Transverse colon (tissue), 4 donors: ENCODE data around the gene ZNF575. TPM values are rescaled to one million over a fixed set of nuclear protein-coding genes. Genes with fewer than 3 reads are reported as not detected.

Source experiments
- DNase-seq: peaks from one replicate; pipeline ENCODE4 v3.0.0-alpha.2; 2019
- H3K27ac ChIP-seq, 4 donors: fragments of 200-600 bp; sonication (generic); 2 replicates each; pipeline ENCODE4 v1.5.1; 2016 to 2018; ENCODE audit warnings: inconsistent platforms in 4 of 4
- H3K27me3 ChIP-seq: fragments of 200-600 bp; sonication (generic); 2 replicates; pipeline ENCODE4 v1.5.1; 2017; ENCODE audit warnings: inconsistent platforms
- H3K36me3 ChIP-seq, 4 donors: fragments of 200-600 bp; sonication (generic); 2 replicates each; pipeline ENCODE4 v1.5.1; 2017 to 2019; ENCODE audit warnings: inconsistent platforms in 4 of 4
- H3K4me1 ChIP-seq, 4 donors: fragments of 200-600 bp; sonication (generic); 2 replicates each; pipeline ENCODE4 v1.5.1; 2017 to 2020; ENCODE audit warnings: inconsistent platforms in 4 of 4
- H3K4me3 ChIP-seq, 4 donors: fragments of 200-600 bp; sonication (generic); 1 replicate in 1 of 4; 2 replicates in 3 of 4; pipeline versions ENCODE4 v1.5.1 to v1.6.1; 2017 to 2019; ENCODE audit warnings: inconsistent platforms in 4 of 4
- H3K9me3 ChIP-seq, 2 donors: fragments of 200-600 bp; sonication (generic); 2 replicates each; pipeline ENCODE4 v1.5.1; 2017 to 2019; ENCODE audit warnings: inconsistent platforms in 2 of 2
- EP300 ChIP-seq: sonication (generic); formaldehyde crosslinking; IDR thresholded peaks from one replicate; pipeline ENCODE4 v1.6.1; 2017; ENCODE audit warnings: antibody characterized with exemption, low read depth
- POLR2A ChIP-seq: fragments of 450-650 bp; IDR thresholded peaks from one replicate; pipeline ENCODE4 v1.6.1; 2016; ENCODE audit warnings: antibody characterized with exemption, mild to moderate bottlenecking, moderate library complexity
- POLR2AphosphoS5 ChIP-seq, 3 donors: sonication (generic); formaldehyde crosslinking; IDR thresholded peaks; one replicate each; pipeline ENCODE4 v1.6.1; 2016; ENCODE audit warnings: antibody characterized with exemption in 3 of 3
- WGBS, 2 donors: methylation state at CpG; one replicate each; pipeline ENCODE4 v1.1.5; 2018; ENCODE audit warnings: low coverage in 1 of 2; 5-methylcytosine and 5-hydroxymethylcytosine counted together
- in situ Hi-C, 4 donors: fragments of 200-750 bp; cut with MboI; loops; one replicate each; pipeline versions ENCODE4 v1.15.0 to v1.15.1; 2017; ENCODE audit warnings: low sequenced_read_pairs in 3 of 4, low pct_ligation_motif_present in 1 of 4, low pct_unique_long_range_greater_than_20kb in 1 of 4
- intact Hi-C: fragments of 100-400 bp; cut with DNase I; formaldehyde crosslinking; loops from one replicate; pipeline ENCODE4 v1.15.1; 2023; ENCODE audit warnings: low total_unique reads
- total RNA-seq, 4 donors: library from RNA; depleted of rRNA; stranded (reverse); fragments of >200 nt; gene quantifications; one replicate each; pipeline ENCODE4 v1.1.0, GENCODE V29; 2016
- TF ChIP-seq, protein P1 (sequence below), 5 experiments: fragments of 200-600 bp in 3 of 5; fragments of 450-650 bp in 2 of 5; sonication (generic) in 3 of 5; IDR thresholded peaks; 1 replicate in 2 of 5; 2 replicates in 3 of 5; pipeline ENCODE4 v1.5.1; 2016 to 2017; ENCODE audit warnings: antibody characterized with exemption in 5 of 5, inconsistent platforms in 3 of 5, mild to moderate bottlenecking in 2 of 5, moderate library complexity in 1 of 5

Gene ZNF575
- total RNA-seq, 4 donors from 2014 or later: 0.20 to 1.9 (median 1.8) TPM; not detected in 1

- in situ Hi-C loops (no loop called here), intact Hi-C loops (no loop called here)
- Histone ChIP-seq H3K27me3 (no peaks in the 10 kb centered on the region), H3K36me3 (no peaks in the 10 kb centered on the region), H3K9me3 (no peaks in the 10 kb centered on the region), H3K4me3 (no peak overlapping the region), H3K4me1 (no peaks in the 10 kb centered on the region), H3K27ac (no peak overlapping the region)
- DNase-seq: no peak
- 92 to 94% methylated on average over 3 to 8 of the region's 8 CpGs for WGBS, 2 donors
- no peak for TF ChIP-seq POLR2AphosphoS5 (IDR thresholded peaks at IDR 0.05)
- TF ChIP-seq EP300: no peak
- TF ChIP-seq, protein P1, sequence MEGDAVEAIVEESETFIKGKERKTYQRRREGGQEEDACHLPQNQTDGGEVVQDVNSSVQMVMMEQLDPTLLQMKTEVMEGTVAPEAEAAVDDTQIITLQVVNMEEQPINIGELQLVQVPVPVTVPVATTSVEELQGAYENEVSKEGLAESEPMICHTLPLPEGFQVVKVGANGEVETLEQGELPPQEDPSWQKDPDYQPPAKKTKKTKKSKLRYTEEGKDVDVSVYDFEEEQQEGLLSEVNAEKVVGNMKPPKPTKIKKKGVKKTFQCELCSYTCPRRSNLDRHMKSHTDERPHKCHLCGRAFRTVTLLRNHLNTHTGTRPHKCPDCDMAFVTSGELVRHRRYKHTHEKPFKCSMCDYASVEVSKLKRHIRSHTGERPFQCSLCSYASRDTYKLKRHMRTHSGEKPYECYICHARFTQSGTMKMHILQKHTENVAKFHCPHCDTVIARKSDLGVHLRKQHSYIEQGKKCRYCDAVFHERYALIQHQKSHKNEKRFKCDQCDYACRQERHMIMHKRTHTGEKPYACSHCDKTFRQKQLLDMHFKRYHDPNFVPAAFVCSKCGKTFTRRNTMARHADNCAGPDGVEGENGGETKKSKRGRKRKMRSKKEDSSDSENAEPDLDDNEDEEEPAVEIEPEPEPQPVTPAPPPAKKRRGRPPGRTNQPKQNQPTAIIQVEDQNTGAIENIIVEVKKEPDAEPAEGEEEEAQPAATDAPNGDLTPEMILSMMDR (IDR thresholded peaks at IDR 0.05): no peak
Measured at GRCh38 chr19:43488179-43488578, 44.8 kb upstream of the ZNF575 start.

DNA sequence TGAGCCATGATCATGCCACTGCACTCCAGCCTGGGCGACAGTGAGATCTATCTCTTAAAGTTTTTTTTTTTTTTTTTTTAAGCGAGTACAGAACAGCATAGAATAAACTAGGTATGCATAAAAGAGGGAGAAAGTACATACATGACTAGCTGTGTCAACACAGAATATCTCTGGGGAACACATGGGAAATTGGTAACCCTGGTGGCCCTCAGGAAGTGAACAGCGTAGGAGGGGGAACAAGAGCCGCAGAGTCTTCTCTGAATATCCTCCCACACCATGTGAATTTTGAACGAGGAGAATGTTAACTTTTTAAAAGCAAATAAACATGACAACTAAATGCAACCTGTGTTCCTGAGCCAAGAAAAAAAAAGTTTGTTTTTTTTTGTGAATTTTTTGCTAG is 43.7 kb upstream of the ZNF575 start:
- no peak for DNase-seq
- intact Hi-C loops (no loop called here), in situ Hi-C loops (no loop called here)
- Histone ChIP-seq H3K36me3 (no peaks in the 10 kb centered on the region), H3K27me3 (no peaks in the 10 kb centered on the region), H3K4me1 (no peaks in the 10 kb centered on the region), H3K9me3 (no peaks in the 10 kb centered on the region), H3K27ac (no peak overlapping the region), H3K4me3 (no peak overlapping the region)
- no peak for TF ChIP-seq POLR2A
- TF ChIP-seq, protein P1 (IDR thresholded peaks at IDR 0.05): no peak
- TF ChIP-seq EP300: no peak
- TF ChIP-seq POLR2AphosphoS5 (IDR thresholded peaks at IDR 0.05): no peak
- 61 to 66% methylated on average over 2 to 5 of the region's 5 CpGs for WGBS, 2 donors

DNA sequence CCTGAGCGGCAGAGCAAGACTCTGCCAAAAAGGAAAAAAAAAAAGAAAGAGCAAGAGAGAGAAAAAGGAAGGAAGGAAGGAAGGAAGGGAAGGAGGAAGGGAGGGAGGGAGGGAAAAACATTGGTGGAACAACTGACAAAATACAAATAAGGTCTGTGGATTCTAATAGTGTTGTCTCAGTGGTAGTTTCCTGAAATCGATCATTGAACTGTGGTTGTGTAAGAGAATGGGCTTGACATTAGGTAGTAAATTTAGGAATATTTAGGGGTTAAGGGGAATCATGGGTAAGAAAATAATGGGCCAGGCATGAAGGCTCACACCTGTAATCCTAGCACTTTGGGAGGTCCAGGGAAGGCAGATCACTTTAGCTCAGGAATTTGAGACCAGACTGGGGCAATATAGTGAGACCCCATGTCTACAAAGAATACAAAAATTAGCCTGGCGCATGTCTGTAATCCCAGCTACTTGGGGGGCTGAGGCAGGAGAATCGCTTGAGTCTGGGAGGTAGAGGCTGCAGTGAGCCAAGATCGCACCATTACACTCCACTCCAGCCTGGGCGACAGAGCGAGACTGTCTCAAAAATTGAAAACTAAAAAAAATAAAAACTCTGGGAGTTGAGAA is 42.9 kb upstream of the ZNF575 start:
- intact Hi-C loops: no loop called here
- no peak for DNase-seq
- Histone ChIP-seq H3K4me1 (no peaks in the 10 kb centered on the region), H3K27me3 (no peaks in the 10 kb centered on the region), H3K4me3 (no peak overlapping the region), H3K36me3 (no peaks in the 10 kb centered on the region), H3K27ac (no peak overlapping the region), H3K9me3 (no peaks in the 10 kb centered on the region)
- WGBS, 2 donors: 91 to 96% methylated on average over 7 of the region's 7 CpGs
- no peak for TF ChIP-seq POLR2AphosphoS5 (IDR thresholded peaks at IDR 0.05)
- TF ChIP-seq EP300: no peak
- no peak for TF ChIP-seq POLR2A
- TF ChIP-seq, protein P1 (IDR thresholded peaks at IDR 0.05): no peak
- in situ Hi-C loops: no loop called here

GRCh38 chr19:43490759-43491158 is 42.2 kb upstream of the ZNF575 start:
- DNase-seq: no peak
- in situ Hi-C loops (no loop called here), intact Hi-C loops (no loop called here)
- Histone ChIP-seq H3K36me3 (peaks cover 0 to 4% (median 0%) of the 10 kb centered on the region in 4 donors), H3K4me1 (no peaks in the 10 kb centered on the region), H3K9me3 (no peaks in the 10 kb centered on the region), H3K27ac (no peak overlapping the region), H3K27me3 (no peaks in the 10 kb centered on the region), H3K4me3 (no peak overlapping the region)
- WGBS, 2 donors: 83 to 89% methylated on average over 3 to 5 of the region's 5 CpGs
- no peak for TF ChIP-seq EP300
- TF ChIP-seq, protein P1 (IDR thresholded peaks at IDR 0.05): no peak
- no peak for TF ChIP-seq POLR2A
- TF ChIP-seq POLR2AphosphoS5 (IDR thresholded peaks at IDR 0.05): no peak
